NCI-H345 treated with DMSO at 0.1 percent for 48 hours (cell line): ENCODE measurements around the gene VWA5A.
"Not testable (repeated sequence)": the region's sequence is repeated elsewhere in the genome, so short reads cannot be mapped to it uniquely, and the experiment has no call there.

Source experiments
- DNase-seq: peaks from one replicate; lab custom pipeline; 2025; ENCODE audit not compliant: unreplicated experiment; lab: John Stamatoyannopoulos, UW

The VWA5A gene

DNA sequence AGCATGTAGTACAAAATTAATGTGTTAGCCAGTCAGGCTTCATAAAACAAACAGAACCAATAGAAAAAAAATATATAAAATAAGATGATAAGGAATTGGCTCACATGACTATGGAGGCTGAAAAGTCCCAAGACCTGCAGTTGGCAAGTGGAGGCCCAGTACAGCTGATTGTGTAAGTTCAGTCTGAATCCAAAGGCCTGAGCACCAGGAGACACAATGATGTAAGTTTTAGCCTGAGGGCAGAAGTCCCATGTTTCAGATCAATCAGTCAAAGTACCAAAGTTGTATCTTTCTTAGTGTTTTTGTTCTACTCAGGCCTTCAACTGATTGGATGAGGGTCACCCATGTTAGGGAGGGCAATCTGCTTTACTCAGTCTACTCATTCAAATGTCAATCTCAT is 53.5 kb downstream of the VWA5A start:
- DNase-seq, result no peak

DNA sequence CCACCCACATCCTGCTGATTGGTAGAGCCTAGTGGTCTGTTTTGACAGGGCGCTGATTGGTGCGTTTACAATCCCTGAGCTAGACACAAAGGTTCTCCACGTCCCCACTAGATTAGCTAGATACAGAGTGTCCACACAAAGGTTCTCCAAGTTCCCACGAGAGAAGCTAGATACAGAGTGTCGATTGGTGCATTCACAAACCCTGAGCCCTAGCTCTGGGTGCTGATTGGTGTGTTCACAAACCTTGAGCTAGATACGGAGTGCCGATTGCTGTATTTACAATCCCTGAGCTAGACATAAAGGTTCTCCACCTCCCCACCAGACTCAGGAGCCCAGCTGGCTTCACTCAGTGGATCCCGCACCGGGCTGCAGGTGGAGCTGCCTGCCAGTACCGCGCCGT is 55.1 kb downstream of the VWA5A start:
- DNase-seq, result not testable (repeated sequence)

DNA sequence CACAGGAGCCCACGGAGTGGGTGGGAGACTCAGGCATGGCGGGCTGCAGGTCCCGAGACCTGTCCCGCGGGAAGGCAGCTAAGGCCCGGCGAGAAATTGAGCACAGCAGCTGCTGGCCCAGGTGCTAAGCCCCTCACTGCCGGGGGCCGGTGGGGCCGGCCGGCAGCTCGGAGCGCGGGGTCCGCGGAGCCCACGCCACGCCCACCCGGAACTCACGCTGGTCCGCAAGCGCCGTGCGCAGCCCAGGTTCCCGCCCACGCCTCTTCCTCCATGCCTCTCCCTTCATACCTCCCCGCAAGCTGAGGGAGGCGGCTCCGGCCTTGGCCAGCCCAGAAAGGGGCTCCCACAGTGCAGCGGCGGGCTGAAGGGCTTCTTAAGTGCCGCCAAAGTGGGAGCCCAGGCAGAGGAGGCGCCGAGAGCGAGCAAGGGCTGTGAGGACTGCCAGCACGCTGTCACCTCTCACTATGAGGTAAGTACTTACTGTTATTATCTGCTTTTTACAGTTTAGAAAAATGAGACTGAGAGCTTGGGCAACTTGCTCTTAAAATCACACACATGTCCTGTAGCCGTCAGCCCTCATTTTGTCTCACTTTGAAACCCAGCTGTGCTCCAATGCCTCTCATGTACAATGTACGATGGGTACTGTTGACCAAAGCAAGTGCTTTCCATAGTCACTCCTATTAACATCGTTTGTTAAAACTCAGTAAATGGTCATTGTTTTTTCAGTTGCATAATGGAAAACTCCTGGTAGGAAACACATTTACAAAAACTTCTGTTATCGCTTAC is 55.7 kb downstream of the VWA5A start:
- no peak for DNase-seq

GRCh38 chr11:124172101-124172500 is 56.9 kb downstream of the VWA5A start:
- no peak for DNase-seq

DNA sequence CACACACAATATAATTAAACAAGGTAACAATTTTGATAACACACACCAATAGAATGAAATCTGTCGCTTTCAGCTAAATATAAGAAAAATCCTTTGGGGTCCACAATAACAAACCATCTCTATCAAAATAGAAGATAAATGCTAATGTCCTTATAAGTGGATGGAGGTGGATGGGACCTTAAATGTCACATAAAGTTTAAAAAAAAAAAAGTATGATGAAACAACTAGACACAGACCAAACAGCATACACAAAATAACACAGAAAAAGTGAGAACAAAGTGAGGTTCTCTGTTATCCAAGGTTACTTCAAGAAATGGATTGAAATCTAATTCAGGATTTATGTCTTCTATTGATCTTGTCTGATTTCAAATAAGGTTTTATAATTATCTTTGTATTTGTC is 57.3 kb downstream of the VWA5A start:
- no peak for DNase-seq

GRCh38 chr11:124174001-124174583 is 58.8 kb downstream of the VWA5A start:
- DNase-seq, result peak; percentile 42

GRCh38 chr11:124176925-124177715 is 61.9 kb downstream of the VWA5A start:
- no peak for DNase-seq

DNA sequence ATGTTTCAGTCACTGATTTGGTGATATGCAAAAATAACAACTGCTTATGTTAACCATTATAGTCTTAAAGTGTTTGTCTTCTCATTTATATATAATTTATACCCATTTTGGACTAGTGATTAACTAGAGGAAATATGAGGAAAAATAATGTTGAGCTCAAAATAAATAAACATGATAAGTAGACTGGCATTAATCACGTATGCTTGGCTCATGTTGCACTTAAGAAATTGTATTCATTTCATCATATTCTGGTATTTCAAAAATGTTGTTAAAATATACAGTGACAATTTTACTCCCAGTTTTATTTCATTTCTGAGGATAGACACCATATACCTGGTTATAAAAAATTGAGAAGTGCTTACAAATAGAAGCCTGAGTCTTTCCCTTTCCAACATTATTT is 64.1 kb downstream of the VWA5A start:
- no peak for DNase-seq

GRCh38 chr11:124183068-124183467 is 67.8 kb downstream of the VWA5A start, which contains the start of gene OR10D3:
TSS of gene OR10D3 (plus strand) at chr11:124183345. CDS start at chr11:124185270, 1,925 bp downstream.
- DNase-seq, result no peak

DNA sequence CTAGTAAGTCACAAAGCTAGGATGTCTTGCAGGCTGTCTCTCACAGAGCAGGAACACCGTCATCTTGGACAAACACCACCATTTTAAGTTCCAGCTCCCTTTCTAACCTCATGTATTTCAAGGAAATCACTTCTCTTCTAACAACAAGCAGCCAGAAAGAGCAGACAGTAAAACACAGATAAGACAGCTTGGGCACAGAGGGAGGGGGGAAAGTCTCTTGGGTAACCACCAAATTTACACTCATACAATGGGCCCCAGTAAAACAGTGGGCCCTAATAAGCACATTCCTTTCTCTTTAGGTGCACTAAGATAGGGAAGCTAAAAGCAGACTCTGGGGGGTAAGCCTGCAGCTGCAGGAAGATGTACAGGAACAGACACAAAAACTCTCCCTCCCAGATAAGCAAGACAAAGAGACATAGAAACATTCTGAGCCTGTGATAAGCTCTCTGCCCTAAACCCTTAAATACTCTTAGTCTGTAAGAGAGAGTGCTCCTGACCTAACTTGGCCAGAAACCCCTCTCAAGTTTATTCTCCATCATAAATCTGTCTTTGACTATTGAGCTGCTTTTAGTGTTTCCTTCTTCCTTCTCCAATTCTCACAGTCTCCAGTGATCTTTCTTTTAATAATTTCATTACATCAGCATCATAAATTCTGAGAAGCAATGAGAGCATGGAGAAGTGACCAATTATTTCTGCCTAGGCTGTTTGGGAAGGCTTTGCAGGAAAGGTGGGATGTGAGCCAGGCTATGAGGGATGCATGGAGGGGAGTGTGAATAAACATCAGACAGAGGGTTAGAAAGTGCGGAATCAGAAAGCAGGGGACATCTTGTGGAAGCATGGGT is 75.3 kb downstream of the VWA5A start:
- DNase-seq, result no peak

DNA sequence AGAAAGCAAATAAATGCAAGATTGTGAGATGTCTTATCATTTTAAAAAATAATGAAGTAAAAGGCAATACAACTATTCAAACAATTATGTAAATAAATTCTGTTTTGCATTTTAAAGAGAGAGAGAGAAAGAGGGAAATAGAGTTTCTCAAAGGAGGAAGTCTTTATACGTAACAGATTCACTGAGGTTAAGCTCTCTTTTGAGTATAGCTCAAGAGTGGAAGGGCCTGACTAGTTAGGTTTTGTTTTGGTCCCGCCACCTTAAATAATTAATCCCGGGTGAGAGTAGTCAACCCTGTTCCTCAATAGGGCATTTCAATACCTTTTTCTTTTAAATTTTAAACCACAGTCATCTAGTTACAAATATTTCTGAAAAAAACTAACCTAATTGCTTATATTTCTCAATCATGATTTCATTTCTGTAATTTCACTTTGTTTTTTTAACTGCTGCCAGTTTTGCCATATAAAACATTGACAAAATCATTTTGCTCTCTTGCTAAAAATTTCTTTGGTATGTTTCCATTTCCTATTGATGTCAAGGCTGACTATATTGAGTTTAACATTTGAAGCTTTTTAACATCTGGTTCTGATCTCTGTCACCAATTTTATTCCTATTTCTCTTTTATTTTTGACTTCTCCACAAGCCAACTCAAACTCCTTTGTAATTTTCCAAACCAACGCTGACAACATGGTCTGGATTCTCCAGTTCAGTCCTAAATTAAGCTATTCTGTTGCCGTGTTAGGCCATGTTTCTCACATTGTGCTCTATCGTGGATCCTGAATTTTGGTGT is 78.2 kb downstream of the VWA5A start:
- no peak for DNase-seq

GRCh38 chr11:124194293-124195188 is 79.3 kb downstream of the VWA5A start:
- no peak for DNase-seq

GRCh38 chr11:124195189-124195734 is 80.0 kb downstream of the VWA5A start:
- DNase-seq, result no peak
